ENCODE data around the gene SP5.
A peak's percentile ranks its signal among the peaks of the same experiment; 100 is the strongest.
"Not testable (repeated sequence)": the region's sequence is repeated elsewhere in the genome, so short reads cannot be mapped to it uniquely, and the experiment has no call there.

SP5 gene

GRCh38 chr2:170715062-170715931 lies at the start of gene SP5:
Gene SP5, plus strand, starts transcription at chr2:170715337. Its CDS starts 176 bp downstream, at chr2:170715513.
- FAIRE-seq: no peak

DNA sequence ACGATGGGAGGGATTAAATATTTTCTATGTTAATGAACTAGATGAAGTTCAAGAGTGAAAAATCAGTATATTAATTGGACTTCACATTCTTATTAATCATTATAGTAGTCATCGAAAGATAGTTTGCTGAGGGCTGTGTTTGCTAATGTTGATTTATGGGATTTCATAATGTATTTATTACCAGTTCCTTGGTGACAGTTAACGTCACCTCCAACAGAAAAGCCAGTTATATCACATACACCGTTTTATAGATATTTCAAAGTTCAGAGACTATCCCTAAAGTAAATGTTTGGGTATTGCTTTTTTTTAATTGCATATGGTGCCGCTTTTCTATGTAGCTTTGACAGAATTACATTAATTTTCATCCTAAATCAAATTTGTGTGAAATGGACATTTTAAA lies 49.4 kb upstream of the SP5 start:
- no peak for FAIRE-seq

DNA sequence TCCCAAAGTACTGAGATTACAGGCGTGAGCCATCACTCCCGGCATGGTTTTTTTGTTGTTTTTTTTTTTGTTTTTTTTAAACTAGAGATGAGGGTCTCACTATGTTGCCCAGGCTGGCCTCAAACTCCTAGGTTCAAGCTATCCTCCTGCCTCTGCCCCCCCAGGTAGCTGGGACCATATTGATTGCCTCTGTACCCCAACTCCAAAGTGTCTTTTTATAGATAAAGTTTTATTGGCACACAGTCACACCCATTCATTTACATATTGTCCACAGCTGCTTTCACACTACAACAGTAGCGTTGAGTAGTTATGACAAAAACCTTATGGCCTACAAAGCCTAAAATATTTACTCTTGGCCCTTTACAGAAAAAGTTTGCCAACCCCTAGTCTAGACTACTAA lies 45.2 kb upstream of the SP5 start:
- FAIRE-seq: no peak

GRCh38 chr2:170670651-170671050 lies 44.5 kb upstream of the SP5 start:
- no peak for FAIRE-seq

DNA sequence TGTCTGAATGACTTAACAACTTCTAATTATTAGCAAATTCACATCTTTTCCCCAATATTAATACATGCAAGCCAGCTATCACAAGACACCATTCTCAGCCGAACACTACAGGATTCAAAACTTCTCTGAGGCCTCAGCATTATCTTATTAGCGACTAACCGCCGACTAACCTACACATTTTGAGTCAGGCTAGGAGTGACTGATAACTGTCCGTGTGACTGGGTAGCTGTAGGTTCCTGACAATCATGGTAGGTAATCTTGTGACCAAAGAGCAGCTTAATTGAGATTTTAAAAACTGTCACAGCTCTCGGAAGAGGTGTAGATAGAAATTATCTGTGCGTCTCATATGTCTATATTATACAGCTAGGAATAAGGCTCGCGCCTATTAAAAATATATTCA lies 44.1 kb upstream of the SP5 start:
- no peak for FAIRE-seq

- not testable (repeated sequence) for FAIRE-seq
Measured at GRCh38 chr2:170674282-170674681, 40.9 kb upstream of the SP5 start.

DNA sequence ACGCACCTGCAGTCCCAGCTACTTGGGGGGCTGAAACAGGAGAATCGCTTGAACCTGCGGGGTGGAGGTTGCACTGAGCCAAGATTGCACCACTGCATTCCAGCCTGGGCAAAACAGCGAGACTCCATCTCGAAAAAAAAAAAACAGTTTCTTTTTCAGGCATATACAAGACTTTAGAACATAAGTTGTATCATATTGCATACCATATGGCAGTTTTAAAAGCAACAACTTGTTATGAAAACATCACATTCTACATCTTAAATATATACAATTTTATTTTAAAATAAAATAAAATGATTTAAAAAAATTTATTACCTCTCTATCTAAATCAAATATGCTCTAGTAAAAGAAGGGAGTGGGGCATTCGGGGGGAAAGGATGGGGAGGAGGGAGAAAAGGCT lies 39.4 kb upstream of the SP5 start:
- no peak for FAIRE-seq

DNA sequence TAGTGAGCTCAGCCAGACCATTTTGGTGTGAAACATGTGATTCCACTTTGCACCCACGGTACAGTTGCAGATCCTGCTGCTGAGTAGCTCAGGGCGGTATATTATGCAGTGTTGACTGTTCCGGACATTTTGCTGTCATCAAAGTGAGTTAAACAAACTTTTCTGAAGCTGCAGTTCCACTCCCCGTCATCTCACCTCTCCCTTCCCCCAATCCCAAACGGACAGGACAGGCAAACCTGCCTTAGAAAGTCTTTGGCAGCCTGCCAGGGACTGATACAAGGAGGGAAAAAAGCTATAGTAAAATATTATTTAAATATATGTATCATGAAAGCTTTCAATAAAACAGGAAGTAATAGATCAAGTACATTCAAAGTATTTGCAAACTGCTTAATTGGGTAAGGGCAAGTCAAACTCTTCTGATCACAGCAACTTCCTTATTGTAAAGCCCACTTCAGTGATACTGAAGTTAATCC lies 35.5 kb upstream of the SP5 start:
- FAIRE-seq: no peak

DNA sequence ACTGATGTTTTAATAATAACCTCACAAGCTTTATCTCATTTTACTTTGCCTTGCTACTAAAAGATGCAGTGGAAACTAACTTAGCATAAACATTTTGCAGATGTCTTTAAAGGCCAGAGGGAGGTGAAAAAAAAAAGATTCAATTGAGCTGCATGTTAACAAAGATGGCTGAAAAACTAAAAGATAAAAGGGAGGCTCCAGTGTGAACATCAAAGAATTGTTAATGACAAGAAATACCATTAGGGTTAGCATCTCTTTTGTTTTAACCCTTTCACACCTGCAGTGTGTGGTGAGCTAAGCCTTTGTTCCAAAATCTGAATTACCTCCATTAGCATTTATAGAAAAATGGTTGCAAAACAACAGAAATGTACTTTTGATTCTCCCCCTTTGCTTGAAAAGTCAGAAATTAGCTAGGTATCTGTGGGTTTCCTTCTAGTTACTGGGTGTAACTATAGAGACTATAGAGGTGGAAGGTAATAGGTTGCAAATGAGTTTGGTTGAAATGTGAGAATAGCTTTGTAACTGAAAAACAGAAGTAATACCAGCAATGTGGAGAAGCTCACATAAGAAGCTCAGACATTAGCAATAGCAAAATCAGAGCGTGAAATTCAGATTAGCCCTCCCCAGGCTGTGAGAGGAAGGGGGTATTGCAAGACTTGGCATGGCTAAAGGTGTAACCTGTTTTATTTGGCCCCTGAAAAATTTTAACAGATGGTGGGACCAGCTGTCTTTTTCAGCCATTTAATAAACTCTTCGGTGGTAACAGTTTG lies 34.8 kb upstream of the SP5 start:
- no peak for FAIRE-seq

- no peak for FAIRE-seq
Measured at GRCh38 chr2:170681311-170681710, 33.8 kb upstream of the SP5 start.

GRCh38 chr2:170685591-170685990 lies 29.5 kb upstream of the SP5 start:
- no peak for FAIRE-seq

- no peak for FAIRE-seq
Measured at GRCh38 chr2:170689481-170689880, 25.7 kb upstream of the SP5 start.

DNA sequence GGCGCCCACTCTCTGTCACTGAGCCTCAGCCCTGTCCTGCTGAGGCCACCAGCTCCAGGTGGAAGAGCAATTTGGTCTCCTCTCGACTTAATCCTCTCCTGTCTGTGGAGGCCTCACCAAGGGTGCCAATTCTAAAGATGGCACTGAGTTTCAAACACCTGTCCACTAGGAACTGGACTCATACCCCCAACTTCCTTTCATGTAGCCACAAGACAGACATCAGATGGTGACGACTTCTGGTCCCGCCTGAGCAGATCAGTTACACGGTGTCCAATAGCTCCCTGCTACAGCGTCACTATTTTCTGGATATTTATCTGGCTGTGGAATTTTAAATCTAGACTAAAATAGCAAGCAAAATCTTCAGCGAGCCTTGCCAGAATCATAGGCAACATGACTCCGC lies 24.5 kb upstream of the SP5 start:
- FAIRE-seq: no peak

- FAIRE-seq: peak; percentile 80
Measured at GRCh38 chr2:170694316-170694715, 20.8 kb upstream of the SP5 start.

DNA sequence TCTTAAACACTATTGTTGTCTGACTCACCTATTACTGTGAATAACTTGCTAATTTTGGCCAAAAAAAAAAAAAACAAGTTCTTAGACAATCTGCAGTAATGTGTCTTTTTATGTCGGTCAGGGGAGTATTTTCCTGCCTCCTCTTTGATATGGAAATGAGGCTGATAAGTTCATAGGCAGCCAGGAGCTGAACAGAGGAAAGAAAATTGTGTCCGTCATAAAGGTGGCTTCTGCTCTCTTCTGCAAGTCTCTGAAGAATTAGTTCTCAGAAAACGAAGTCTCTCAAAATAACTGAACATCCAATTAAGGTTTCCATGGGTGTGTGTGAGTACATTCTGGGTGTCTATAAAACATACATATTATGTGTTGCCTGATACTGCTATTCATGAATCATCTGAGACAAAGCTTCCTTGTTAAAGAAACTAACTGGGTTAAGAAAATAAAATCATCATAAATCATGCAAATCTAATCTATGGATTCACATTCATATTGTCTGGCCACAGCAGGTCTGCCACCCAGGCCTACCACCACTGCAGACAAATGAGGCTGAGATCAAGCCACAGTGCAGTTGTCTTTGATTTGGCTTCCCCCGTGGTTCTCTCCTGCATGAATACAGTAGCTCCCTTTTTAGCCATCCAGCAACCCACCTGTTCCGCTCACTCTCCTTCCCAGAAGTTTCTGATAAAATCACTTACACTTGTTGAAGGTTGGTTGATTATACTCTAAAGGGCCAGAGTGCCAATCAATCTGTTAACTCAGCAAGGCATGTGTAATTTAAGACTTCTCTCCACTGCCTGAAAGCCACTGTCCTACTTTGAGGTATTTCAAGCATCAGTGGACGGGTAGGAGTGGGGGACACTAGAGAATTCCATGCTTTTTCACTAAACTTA lies 19.4 kb upstream of the SP5 start:
- FAIRE-seq: no peak

GRCh38 chr2:170696948-170697347 lies 18.2 kb upstream of the SP5 start:
- FAIRE-seq: no peak

- FAIRE-seq: no peak
Measured at GRCh38 chr2:170701011-170701410, 14.1 kb upstream of the SP5 start.

DNA sequence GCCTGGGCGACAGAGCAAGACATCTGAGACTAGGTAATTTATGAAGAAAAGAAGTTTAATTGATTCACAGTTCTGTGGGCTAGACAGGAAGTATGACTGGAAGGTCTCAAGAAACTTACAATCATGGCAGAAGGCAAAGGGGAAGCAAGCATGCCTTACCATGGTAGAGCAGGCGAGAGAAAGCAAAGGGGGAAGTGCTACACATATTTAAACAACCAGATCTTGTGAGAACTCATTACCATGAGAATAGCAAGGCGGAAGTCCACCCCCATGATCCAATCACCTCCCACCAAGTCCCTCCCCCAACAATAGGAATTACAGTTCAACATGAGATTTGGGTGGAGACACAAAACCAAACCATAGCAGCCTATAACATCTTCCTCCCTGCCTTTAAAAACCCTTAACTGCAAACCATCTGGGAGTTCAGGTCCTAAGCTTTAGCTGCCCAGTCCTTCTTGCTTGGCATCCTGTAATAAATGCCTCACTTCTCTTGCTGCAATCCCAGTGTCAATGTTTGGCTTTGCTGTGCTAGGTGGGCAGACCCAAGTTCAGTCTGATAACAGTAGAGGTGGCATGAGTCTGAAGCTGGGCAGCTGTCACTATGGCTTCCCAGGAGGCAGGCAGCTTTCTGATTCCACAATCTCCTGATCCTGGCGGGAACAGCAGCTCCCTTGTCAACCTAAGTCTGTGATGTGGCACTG lies 11.2 kb upstream of the SP5 start:
- FAIRE-seq: no peak

DNA sequence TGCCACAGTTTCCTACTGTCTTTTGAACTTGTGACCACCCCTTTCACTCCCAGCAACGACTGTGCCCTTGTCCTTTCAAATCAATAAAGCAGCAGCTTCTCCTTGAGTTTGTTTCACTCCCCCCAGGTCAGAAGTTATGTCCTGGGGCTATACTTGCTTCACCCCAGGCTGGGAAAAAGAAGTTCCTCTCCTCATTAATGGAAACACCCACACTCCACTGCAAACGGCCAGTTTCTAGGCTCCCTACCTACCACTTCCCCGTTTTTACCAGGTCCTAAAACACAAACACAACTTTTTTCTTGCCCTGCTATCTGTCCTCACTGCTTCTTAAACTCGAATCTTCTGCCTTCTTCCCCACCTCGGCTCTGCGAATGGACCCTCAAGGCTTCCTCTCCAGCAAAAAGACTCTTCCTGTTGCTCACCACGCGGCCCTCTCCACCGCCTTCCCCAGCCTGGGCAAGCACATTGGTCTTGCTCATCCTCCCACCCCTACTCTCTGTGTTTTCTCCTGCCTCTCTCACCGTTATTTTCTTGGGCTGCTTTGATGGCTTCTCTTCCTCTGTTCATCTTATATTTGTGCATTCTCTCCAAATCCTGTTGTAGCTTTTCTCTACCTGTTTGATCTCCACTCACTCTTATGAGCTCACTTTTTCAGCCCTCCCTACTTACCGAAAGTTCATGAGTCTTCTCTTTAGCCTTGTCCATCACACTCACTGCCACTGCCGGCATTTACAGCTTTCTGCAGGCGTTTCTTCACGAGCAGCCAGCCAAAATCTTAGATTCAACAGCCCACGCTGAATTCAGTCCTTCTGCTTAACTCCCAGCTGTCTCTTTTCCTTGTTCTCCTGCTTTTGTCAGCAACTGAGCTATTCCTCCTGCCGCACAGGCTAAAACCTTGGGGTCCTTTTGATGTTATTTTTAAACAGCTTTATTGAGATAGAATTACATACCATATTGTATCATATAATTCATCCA lies 7.0 kb upstream of the SP5 start:
- FAIRE-seq: no peak

GRCh38 chr2:170710609-170710979 lies 4.5 kb upstream of the SP5 start:
- FAIRE-seq: no peak

DNA sequence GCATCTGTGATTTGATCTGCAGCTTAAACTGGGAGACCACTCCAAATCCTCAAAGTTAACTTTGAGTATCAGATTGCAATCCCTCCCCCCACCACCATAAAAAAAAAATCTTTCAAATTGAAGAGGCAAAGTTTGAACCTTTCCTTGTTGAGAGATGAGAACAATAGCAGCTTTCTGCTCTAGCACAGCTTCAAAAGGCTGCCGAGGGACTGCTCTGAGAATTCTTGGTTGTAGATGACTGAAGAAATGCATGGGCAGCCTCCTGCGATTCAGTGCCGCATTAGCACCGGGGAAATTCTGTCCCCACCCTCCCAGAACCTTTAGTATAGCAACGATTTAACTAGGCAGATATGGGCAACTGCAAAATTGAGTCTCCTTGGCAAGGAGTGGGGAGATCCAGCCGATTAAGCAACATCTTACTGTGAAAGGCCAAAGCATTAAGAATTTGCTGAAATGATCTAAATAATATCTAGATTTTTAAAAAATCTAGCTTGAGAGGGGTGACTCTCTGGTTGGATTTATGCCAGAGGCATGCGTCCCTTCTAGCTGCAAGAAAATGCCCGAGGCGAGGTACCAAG lies 3.9 kb upstream of the SP5 start:
- FAIRE-seq: no peak
